A673 (cell line): ENCODE measurements around the gene MOGAT3.

ENCODE experiments used
- EZH2 ChIP-seq: fragments of 200-600 bp; sonication (generic); IDR thresholded peaks from 2 replicates; pipeline ENCODE4 v1.6.1; 2017; ENCODE audit warnings: borderline replicate concordance, low read depth, mild to moderate bottlenecking, mixed read lengths, antibody characterized with exemption, low read length; ENCODE audit not compliant: poor library complexity, severe bottlenecking
- TF ChIP-seq, protein P1 (sequence below): fragments of 300-800, 200-600 bp; sonication (generic); conservative IDR thresholded peaks from 2 replicates; pipeline ENCODE4 v1.5.1; 2017; ENCODE audit warnings: low read depth, mild to moderate bottlenecking, antibody characterized with exemption, low read length, moderate library complexity, mixed read lengths

- TF ChIP-seq, protein P1, sequence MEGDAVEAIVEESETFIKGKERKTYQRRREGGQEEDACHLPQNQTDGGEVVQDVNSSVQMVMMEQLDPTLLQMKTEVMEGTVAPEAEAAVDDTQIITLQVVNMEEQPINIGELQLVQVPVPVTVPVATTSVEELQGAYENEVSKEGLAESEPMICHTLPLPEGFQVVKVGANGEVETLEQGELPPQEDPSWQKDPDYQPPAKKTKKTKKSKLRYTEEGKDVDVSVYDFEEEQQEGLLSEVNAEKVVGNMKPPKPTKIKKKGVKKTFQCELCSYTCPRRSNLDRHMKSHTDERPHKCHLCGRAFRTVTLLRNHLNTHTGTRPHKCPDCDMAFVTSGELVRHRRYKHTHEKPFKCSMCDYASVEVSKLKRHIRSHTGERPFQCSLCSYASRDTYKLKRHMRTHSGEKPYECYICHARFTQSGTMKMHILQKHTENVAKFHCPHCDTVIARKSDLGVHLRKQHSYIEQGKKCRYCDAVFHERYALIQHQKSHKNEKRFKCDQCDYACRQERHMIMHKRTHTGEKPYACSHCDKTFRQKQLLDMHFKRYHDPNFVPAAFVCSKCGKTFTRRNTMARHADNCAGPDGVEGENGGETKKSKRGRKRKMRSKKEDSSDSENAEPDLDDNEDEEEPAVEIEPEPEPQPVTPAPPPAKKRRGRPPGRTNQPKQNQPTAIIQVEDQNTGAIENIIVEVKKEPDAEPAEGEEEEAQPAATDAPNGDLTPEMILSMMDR = no peak
- no peak for TF ChIP-seq EZH2
Observed at GRCh38 chr7:101167645-101168411, 33.0 kb downstream of the MOGAT3 start.
